NCI-H187 treated with DMSO at 0.1 percent for 48 hours (cell line): ENCODE data around the gene TXLNB.

Source experiments
- DNase-seq: peaks from one replicate; lab custom pipeline; 2025; lab: John Stamatoyannopoulos, UW

Gene TXLNB

GRCh38 chr6:139291813-139292619, at the start of gene TXLNB:
TXLNB (minus strand) TSS chr6:139291998; CDS start chr6:139288899, 3,099 bp downstream.
- DNase-seq = no peak

GRCh38 chr6:139341060-139341459, 49.3 kb upstream of the TXLNB start:
- DNase-seq = no peak

GRCh38 chr6:139338795-139339194, 47.0 kb upstream of the TXLNB start:
- no peak for DNase-seq

GRCh38 chr6:139337830-139338229, 46.0 kb upstream of the TXLNB start:
- DNase-seq = no peak

GRCh38 chr6:139337001-139337400, 45.2 kb upstream of the TXLNB start:
- DNase-seq = no peak

- DNase-seq = no peak
Observed at GRCh38 chr6:139336488-139336887, 44.7 kb upstream of the TXLNB start.

GRCh38 chr6:139335447-139336210, 43.8 kb upstream of the TXLNB start:
- DNase-seq = no peak

- no peak for DNase-seq
Observed at GRCh38 chr6:139334806-139335446, 43.1 kb upstream of the TXLNB start.

GRCh38 chr6:139330826-139331500, 39.2 kb upstream of the TXLNB start:
- DNase-seq = no peak

GRCh38 chr6:139330306-139330705, 38.5 kb upstream of the TXLNB start:
- no peak for DNase-seq

GRCh38 chr6:139329224-139329623, 37.4 kb upstream of the TXLNB start:
- DNase-seq = no peak

GRCh38 chr6:139327038-139327437, 35.2 kb upstream of the TXLNB start:
- no peak for DNase-seq

GRCh38 chr6:139325686-139326085, 33.9 kb upstream of the TXLNB start:
- DNase-seq = no peak

- no peak for DNase-seq
Observed at GRCh38 chr6:139325125-139325524, 33.3 kb upstream of the TXLNB start.

- DNase-seq = no peak
Observed at GRCh38 chr6:139324301-139324555, 32.4 kb upstream of the TXLNB start.

GRCh38 chr6:139323511-139324300, 31.9 kb upstream of the TXLNB start:
- DNase-seq = no peak

GRCh38 chr6:139320081-139320480, 28.3 kb upstream of the TXLNB start:
- no peak for DNase-seq

- DNase-seq = no peak
Observed at GRCh38 chr6:139316622-139317317, 25.0 kb upstream of the TXLNB start.

- DNase-seq = no peak
Observed at GRCh38 chr6:139313784-139314545, 22.2 kb upstream of the TXLNB start.

- DNase-seq = no peak
Observed at GRCh38 chr6:139313229-139313628, 21.4 kb upstream of the TXLNB start.
